Breast epithelium (tissue), 4 donors: ENCODE data around the gene PRDM15. TPM values are rescaled to one million over a fixed set of nuclear protein-coding genes. Genes with fewer than 3 reads are reported as not detected.

ENCODE experiments used
- DNase-seq, 2 donors: peaks; one replicate each; pipeline ENCODE4 v3.0.0-alpha.2; 2019; ENCODE audit warnings: low spot score in 2 of 2
- H3K27ac ChIP-seq, 2 donors: fragments of 200-600 bp; sonication (generic) in 1 of 2; one replicate each; pipeline ENCODE4 v1.5.1; 2016 to 2019; ENCODE audit warnings: mild to moderate bottlenecking in 1 of 2
- H3K27me3 ChIP-seq, 2 donors: fragments of 200-600 bp; sonication (generic) in 1 of 2; one replicate each; pipeline versions ENCODE4 v1.5.1 to v1.6.0; 2017 to 2019; ENCODE audit warnings: control low read depth in 1 of 2, mild to moderate bottlenecking in 1 of 2
- H3K36me3 ChIP-seq: fragments of 200-600 bp; one replicate; pipeline ENCODE4 v1.5.1; 2019
- H3K4me1 ChIP-seq, 2 donors: fragments of 200-600 bp; sonication (generic); one replicate each; pipeline ENCODE4 v1.5.1; 2016 to 2019; ENCODE audit warnings: control low read depth in 1 of 2
- H3K4me3 ChIP-seq, 3 donors: fragments of 200-600 bp; sonication (generic); 1 replicate in 2 of 3; 2 replicates in 1 of 3; pipeline ENCODE4 v1.5.1; 2016 to 2019; ENCODE audit warnings: mild to moderate bottlenecking in 3 of 3, moderate library complexity in 2 of 3
- H3K9me3 ChIP-seq, 2 donors: fragments of 200-600 bp; sonication (generic) in 1 of 2; one replicate each; pipeline ENCODE4 v1.5.1; 2016 to 2019; ENCODE audit warnings: control low read depth in 1 of 2
- CTCF ChIP-seq, 3 donors: fragments of 450-650 bp; IDR thresholded peaks; one replicate each; pipeline ENCODE4 v1.5.1; 2016 to 2017; ENCODE audit warnings: antibody characterized with exemption in 3 of 3, mild to moderate bottlenecking in 3 of 3, moderate library complexity in 3 of 3
- POLR2A ChIP-seq: fragments of 450-650 bp; IDR thresholded peaks from one replicate; pipeline ENCODE4 v1.6.1; 2016; ENCODE audit warnings: antibody characterized with exemption, mild to moderate bottlenecking, moderate library complexity
- POLR2AphosphoS5 ChIP-seq, 3 donors: sonication (generic); formaldehyde crosslinking; IDR thresholded peaks; one replicate each; pipeline ENCODE4 v1.6.1; 2017; ENCODE audit warnings: antibody characterized with exemption in 3 of 3
- intact Hi-C: fragments of 100-400 bp; cut with DNase I; formaldehyde crosslinking; loops from one replicate; pipeline ENCODE4 v1.15.1; 2023; ENCODE audit warnings: low total_unique reads
- total RNA-seq, 3 donors: library from RNA; depleted of rRNA; stranded (reverse); fragments of >200 nt; gene quantifications; one replicate each; pipeline ENCODE4 v1.1.0, GENCODE V29; 2016

The PRDM15 gene
- total RNA-seq, 3 donors from 2014 or later: 6.6 to 14.1 (median 9.2) TPM

- Histone ChIP-seq H3K4me3 (no peak overlapping the region), H3K27me3 (no peaks in the 10 kb centered on the region), H3K9me3 (no peaks in the 10 kb centered on the region), H3K4me1 (no peaks in the 10 kb centered on the region), H3K36me3 (no peaks in the 10 kb centered on the region), H3K27ac (no peak overlapping the region)
- no peak for DNase-seq
- intact Hi-C loops: loop anchor here (5.0 kb wide), 1 partner anchor 2000 kb away; no protein-coding TSS in a partner anchor
- TF ChIP-seq POLR2AphosphoS5 (IDR thresholded peaks at IDR 0.05) (no peak), POLR2A (no peak), CTCF (IDR thresholded peaks at IDR 0.05) (no peak)
Measured at GRCh38 chr21:41897047-41897669, 18.0 kb upstream of the PRDM15 start.

- Histone ChIP-seq H3K27ac (no peak overlapping the region), H3K27me3 (no peaks in the 10 kb centered on the region), H3K4me1 (no peaks in the 10 kb centered on the region), H3K9me3 (no peaks in the 10 kb centered on the region), H3K4me3 (no peak overlapping the region), H3K36me3 (no peaks in the 10 kb centered on the region)
- DNase-seq: no peak
- TF ChIP-seq POLR2AphosphoS5 (IDR thresholded peaks at IDR 0.05) (no peak), POLR2A (no peak), CTCF (IDR thresholded peaks at IDR 0.05) (no peak)
- intact Hi-C loops: loop anchor here (5.0 kb wide), 1 partner anchor 2001 kb away; no protein-coding TSS in a partner anchor
Measured at GRCh38 chr21:41895643-41896493, 16.7 kb upstream of the PRDM15 start.

GRCh38 chr21:41894922-41895557 is 15.9 kb upstream of the PRDM15 start:
- intact Hi-C loops: loop anchor here (5.0 kb wide), 1 partner anchor 2002 kb away; no protein-coding TSS in a partner anchor

DNA sequence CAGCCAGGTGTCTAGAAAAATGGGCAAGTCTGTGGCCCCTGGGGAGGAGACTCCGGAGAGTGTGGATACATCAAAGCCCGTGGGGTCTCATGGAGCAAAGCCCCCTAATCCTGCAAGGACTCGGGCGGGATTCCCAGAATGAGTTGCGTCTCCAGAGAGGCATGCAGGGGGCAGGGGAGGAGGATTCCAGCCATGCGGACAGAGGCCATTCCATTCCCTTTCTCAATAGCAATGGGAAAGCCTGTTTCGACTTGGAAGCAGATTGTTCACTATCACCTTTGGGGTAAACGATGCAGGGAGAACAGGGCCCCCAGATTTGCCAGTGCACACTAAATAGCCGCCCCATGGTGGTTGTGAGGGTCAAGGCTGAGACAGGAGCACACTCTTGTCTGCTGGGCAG is 15.4 kb upstream of the PRDM15 start:
- Histone ChIP-seq H3K9me3 (no peaks in the 10 kb centered on the region), H3K27me3 (no peaks in the 10 kb centered on the region), H3K4me3 (no peak overlapping the region), H3K36me3 (no peaks in the 10 kb centered on the region), H3K4me1 (no peaks in the 10 kb centered on the region), H3K27ac (no peak overlapping the region)
- intact Hi-C loops: no loop called here
- no peak for DNase-seq
- TF ChIP-seq POLR2A (no peak), POLR2AphosphoS5 (IDR thresholded peaks at IDR 0.05) (no peak), CTCF (IDR thresholded peaks at IDR 0.05) (no peak)

More at GRCh38 chr21:41894922-41895557, 15.9 kb upstream of the PRDM15 start:
- no peak for DNase-seq
- Histone ChIP-seq H3K9me3 (no peaks in the 10 kb centered on the region), H3K4me3 (no peak overlapping the region), H3K27ac (no peak overlapping the region), H3K27me3 (no peaks in the 10 kb centered on the region), H3K4me1 (no peaks in the 10 kb centered on the region), H3K36me3 (no peaks in the 10 kb centered on the region)
- TF ChIP-seq POLR2AphosphoS5 (IDR thresholded peaks at IDR 0.05) (no peak), POLR2A (no peak), CTCF (IDR thresholded peaks at IDR 0.05) (no peak)
